Stimulated activated CD8-positive, alpha-beta memory T cell treated with anti-CD3 and anti-CD28 coated beads, Interleukin-12 subunit alpha, Interleukin-12 subunit beta, amount 100 ng/mL, for 4 hours (primary cell): Measurements from ENCODE around the gene PPDPF.
"Not testable (repeated sequence)": the region's sequence is repeated elsewhere in the genome, so short reads cannot be mapped to it uniquely, and the experiment has no call there.

Experiments used
- DNase-seq: peaks from one replicate; pipeline ENCODE4 v3.0.0-alpha.2; 2020; ENCODE audit warnings: low read depth

PPDPF gene

DNA sequence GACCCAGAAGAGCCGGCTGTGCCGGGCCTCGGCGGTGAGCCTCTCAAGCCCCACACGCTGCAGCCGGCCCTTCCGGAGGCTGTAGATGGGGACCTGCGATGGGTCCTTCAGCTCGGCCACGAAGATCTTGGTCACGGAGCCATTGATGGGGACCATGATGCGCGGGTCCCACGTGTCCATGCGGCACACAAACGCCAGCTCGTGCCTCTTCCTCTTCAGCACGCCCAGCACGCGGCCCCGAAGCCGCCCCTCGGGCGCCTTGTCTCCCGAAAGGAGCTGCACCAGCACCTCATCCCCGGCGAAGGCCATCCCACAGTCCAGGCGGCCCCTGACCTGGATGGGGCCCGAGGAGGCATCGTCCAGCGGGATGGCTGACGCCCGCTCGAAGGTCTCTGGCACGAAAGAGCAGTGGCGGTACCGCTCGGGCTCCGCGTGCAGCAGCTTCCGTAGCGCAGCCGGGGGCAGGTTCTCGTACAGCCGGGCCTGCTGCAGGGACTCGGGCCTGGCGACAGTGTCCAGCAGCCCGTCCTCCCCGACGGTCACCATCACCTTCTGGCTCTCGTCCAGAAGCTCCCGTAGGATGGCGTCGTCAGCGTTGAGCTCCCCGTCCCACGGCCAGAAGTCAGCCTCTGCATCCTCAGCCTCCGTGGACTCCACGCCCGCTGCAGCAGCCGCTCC, 44.6 kb downstream of the PPDPF start:
- DNase-seq = no peak

DNA sequence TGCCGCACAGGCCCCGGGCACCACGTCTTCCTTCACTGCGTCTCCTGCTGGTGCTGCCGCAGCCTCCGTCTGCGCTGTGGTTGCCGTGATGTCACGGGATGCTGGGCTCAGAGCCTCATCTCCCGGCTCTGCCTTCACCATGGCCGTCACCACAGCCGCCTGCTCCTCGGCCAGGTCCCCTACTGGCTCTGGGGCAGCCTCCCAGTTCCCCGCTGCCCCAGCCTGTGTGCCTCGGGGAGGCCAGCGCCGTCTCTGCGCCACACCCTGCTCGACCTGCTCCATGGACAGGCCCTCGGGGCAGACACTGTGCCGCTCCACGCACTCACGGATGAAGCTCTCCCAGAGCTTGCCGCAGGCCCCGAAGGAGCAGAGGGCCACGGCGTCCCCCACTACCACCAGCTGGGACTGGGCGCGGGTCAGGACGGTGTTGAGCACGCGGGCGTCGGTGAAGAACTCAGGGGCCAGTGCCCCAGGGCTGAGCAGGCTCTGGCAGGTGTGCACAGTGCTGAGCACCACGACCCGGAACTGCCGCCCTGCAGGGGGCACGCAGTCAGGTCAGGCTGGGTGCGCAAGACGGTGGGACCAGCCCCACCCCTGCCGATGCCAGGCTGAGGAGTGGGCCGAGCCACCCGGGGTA, 45.3 kb downstream of the PPDPF start:
- no peak for DNase-seq

DNA sequence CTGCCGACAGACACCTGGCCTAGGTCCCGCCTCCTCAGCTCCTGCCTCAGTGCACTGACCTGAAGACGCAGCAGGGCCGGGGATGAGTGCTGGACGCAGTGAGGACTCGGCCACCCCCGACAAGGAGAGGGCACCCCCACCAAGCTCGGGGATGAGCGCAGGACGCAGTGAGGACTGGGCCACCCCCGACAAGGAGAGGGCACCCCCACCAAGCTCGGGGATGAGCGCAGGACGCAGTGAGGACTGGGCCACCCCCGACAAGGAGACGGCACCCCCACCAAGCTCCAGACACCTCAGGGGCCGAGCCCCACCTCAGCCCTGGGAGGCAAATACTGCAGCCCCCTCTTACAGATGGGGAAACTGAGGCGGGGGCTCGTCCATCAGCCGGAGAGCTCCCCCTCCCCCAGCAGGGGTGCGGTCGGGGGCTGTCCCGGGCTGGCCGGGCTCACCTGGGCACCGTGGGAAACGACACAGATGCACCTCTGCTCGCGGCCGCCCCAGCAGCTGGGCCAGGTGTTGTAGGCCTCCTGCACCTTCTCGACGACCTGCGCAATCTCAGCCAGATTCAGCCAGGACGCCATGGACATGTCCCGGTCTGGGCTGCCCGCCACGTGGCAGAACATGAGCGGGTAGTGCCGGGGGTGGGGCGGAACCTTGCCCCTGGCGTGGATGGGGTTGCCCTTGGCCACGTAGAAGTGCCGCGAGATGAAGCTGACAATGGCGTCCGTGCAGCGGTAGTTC, 46.0 kb downstream of the PPDPF start:
- no peak for DNase-seq

DNA sequence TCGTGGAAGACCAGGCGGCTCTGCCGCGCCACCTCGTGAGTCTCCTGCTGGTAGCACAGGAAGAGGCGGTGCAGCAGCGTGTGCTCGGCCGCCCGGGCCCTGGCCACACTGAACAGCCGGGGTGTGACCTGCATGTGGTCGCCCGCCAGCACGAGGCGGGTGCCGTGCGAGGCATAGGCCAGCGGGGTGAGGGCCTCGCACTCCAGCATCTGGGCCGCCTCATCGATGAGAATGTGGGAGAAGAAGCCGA, 46.5 kb downstream of the PPDPF start:
- no peak for DNase-seq

DNA sequence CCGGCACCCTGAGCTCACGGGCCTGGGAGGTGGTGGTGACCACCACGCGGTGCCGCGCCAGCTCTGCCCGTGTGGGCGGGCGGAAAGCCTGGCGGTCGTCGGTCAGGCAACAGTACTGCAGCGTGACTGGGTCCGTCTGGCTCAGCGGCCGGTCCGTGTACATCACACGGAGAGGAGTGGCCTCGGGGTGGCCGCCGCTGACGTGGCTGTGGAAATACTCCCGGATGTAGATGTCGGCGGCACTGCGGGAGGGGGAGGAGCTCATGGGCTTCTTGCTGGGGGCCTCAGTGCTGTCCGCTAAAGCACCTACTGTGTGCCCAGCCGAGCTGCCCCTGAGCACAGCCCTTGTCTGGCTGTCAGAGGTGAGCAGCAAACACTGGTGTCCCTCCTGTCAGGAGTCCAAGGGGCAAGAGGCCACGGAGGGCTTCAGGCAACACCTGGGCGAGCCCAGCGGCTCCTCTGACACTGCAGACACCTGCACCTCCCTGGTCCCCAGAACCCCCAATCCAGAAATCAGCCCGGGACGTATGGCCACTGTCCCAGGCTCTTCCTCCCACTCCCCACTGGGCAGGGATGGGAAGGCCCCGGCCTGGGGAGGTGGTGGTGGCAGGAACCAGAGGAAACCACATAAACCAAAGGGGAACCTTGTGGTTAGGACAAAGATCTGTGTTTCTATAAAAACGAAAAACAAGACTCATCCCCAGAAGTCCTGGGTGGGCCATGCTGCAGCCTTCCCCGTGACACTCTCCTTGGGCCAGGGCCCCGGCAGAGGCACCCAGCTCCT, 47.0 kb downstream of the PPDPF start:
- DNase-seq = peak; percentile 50

DNA sequence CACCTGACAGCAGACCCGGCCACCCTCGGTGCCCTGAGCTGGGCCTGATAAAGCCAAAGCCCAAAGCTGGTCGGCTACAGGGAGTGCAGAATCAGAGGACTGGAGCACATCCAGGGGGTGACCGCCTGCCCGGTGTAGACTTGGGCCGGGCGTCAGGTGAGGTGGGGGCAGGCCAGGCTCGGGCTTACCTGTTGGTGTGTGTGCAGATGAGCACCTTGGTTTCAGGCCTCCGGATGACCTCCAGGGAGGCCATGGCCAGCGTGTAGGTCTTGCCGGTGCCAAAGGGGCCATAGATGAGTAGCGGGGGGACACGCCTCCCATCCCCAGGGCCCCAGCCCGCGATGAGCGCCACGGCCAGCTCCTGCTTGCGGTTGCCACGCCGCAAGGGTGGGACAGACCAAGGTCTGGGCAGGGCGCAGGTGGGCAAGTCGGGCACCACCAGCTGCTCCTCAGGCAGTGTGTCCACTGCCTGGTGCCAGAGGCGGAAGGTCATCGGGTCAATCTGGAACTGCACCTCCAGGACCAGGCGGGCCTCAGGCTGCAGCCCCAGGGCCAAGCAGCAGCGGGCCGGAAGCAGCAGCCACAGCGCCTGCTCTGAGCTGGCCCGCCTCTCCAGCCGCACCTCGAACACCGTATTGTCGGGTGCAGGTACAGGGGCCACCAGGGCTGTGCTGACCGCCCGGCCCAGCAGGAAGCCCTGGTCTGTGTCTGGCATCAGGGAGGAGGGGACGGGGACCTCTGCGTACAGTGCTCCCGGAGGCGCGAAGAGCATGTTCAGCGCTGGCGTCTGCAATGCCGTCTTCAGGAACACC, 47.8 kb downstream of the PPDPF start:
- no peak for DNase-seq

DNA sequence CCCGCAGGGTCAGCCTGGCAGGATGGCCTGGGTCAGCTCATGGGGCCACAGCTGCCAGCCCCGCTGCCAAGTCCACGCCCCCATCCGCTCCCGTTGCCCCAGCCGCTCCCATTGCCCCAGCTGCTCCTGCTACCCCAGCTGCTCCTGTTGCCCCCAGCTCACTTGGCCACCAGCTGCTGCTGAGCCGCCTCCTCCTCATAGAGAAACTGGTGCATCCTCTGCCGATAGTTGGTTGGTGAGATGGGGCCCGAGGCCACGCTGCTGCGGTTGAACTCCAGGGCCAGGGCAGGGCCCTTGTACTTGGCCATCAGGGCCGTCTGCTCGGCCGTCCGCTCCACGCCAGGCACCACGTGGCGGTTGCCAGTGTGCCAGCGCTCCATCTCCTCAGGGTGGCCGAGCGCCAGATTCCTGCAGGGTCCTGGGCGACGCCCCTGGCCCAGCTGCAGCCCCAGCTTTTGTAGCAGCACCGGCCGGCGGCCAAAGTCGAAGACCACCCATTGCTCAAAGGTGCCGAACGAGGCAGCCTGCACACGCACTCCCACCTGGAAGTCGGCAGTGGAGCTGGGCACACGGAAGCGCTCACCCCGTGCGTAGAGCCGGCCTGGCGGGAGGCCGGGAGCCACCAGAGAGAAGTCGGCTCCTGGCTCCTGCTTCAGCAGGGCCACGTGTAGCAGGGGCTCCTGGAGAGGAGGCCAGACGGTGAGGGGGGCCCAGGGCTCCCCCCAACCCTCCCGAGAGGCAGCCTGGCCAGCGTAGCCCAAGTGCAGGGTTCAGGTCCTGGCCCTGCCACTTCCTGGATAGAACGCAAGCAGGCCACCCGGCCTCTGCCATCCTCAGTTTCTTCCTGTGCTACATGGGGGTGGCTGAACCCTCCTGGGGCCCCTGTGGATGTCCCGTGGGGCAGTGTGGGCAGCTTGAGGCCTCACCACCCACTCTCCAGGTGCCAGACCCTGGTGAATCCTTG, 48.7 kb downstream of the PPDPF start:
- no peak for DNase-seq

DNA sequence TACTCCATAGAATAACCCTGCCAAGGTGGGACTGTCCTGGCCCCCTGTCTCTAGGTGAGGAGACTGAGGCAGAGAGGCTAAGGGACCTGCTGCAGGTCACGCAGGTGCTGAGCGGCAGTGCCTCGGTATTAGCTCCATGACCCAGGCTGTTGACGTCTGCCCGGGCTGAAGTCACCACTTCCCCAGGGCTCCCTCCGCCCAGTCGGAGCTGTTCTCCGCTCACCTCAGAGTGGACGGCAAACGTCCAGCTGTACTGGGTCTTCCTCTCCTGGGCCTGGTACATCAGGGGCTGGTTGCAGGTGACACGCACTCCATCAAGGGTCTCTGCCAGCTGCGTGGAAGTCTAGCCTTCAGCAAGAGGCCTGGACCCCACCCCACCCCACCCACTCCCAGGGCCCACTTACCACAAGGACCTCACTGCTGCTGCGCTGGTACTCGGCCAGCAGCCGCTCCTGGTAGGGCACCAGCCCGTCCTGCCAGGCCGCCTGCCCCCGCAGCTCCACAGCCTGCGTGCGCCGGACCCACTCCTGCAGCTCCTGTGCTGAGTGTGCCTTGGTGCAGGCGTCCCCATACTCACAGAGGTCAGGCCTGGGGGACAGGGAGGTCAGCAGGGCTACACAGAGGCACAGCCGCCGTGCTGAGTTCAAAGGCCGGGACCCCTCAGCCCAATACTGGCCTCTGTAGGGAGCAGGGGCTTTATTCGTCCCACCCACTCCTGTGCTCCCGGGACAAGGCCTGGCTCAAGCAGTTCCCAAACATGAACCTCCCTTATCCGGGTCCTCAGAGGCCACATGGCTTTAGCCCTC, 49.9 kb downstream of the PPDPF start:
- no peak for DNase-seq

DNA sequence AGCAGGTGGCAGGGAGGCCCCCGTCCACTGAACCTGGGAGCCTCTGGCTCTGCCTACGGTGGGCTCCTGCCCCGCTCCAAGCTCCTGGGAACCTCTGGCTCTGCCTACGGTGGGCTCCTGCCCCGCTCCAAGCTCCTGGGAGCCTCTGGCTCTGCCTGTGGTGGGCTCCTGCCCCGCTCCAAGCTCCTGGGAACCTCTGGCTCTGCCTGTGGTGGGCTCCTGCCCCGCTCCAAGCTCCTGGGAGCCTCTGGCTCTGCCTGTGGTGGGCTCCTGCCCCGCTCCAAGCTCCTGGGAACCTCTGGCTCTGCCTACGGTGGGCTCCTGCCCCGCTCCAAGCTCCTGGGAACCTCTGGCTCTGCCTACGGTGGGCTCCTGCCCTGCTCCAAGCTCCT, 50.5 kb downstream of the PPDPF start:
- DNase-seq = not testable (repeated sequence)
